IgD-negative memory B cell (primary cell): ENCODE data around the gene PAGE2B. TPM values are rescaled to one million over a fixed set of nuclear protein-coding genes. Genes with fewer than 3 reads are reported as not detected.
"Not testable (repeated sequence)": the region's sequence is repeated elsewhere in the genome, so short reads cannot be mapped to it uniquely, and the experiment has no call there.

Experiments used
- H3K27ac Mint-ChIP-seq, 3 donors: one replicate each; pipeline ENCODE4 v1.8.0; 2020 to 2022; ENCODE audit warnings: mild to moderate bottlenecking in 3 of 3, mixed read lengths in 3 of 3, moderate library complexity in 1 of 3
- H3K27me3 Mint-ChIP-seq: one replicate; pipeline ENCODE4 v1.8.0; 2021; ENCODE audit warnings: mixed read lengths
- H3K36me3 Mint-ChIP-seq: one replicate; pipeline ENCODE4 v1.8.0; 2020; ENCODE audit warnings: mild to moderate bottlenecking, mixed read lengths
- H3K4me1 Mint-ChIP-seq, 3 donors: one replicate each; pipeline ENCODE4 v1.8.0; 2020 to 2022; ENCODE audit warnings: mixed read lengths in 3 of 3, mild to moderate bottlenecking in 1 of 3
- H3K4me3 Mint-ChIP-seq, 4 donors: one replicate each; pipeline ENCODE4 v1.8.0; 2020 to 2022; ENCODE audit warnings: mild to moderate bottlenecking in 4 of 4, mixed read lengths in 4 of 4, moderate library complexity in 3 of 4
- H3K9me3 Mint-ChIP-seq, 3 donors: one replicate each; pipeline ENCODE4 v1.8.0; 2020 to 2021; ENCODE audit warnings: mixed read lengths in 3 of 3, mild to moderate bottlenecking in 1 of 3
- polyA plus RNA-seq: library from polyadenylated mRNA; unstranded; fragments of 300-500 nt; fragmentation: Illumina TruSeq; gene quantifications from one replicate; pipeline ENCODE4 v1.2.3, GENCODE V29; 2021

PAGE2B gene
- polyA plus RNA-seq, 1 donor from 2014 or later, result not detected

DNA sequence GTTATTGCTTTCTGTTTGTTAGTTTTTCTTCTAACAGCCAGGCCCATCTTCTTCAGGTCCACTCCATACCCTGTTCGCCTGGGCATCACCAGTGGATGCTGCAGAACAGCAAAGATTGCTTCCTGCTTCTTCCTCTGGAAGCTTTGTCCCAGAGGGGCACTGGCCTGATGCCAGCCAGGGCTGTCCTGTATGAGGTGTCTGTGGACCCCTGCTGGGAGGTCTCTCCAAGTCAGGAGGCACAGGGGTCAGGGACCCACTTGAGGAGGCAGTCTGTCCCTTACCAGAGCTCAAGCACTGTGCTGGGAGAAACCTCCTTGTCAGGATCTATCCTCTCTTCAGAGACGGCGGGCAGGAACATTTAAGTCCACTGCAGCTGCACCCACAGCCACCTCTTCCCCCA lies 2.5 kb upstream of the PAGE2B start:
- peaks cover 0 to 4% (median 0%) of the 10 kb centered on the region in 3 donors for H3K9me3 Mint-ChIP-seq
- H3K36me3 Mint-ChIP-seq, result peaks cover 4% of the 10 kb centered on the region
- no peak overlapping the region for H3K4me3 Mint-ChIP-seq
- peaks cover 1% of the 10 kb centered on the region for H3K27me3 Mint-ChIP-seq
- H3K4me1 Mint-ChIP-seq, result no peaks in the 10 kb centered on the region
- no peak overlapping the region for H3K27ac Mint-ChIP-seq

DNA sequence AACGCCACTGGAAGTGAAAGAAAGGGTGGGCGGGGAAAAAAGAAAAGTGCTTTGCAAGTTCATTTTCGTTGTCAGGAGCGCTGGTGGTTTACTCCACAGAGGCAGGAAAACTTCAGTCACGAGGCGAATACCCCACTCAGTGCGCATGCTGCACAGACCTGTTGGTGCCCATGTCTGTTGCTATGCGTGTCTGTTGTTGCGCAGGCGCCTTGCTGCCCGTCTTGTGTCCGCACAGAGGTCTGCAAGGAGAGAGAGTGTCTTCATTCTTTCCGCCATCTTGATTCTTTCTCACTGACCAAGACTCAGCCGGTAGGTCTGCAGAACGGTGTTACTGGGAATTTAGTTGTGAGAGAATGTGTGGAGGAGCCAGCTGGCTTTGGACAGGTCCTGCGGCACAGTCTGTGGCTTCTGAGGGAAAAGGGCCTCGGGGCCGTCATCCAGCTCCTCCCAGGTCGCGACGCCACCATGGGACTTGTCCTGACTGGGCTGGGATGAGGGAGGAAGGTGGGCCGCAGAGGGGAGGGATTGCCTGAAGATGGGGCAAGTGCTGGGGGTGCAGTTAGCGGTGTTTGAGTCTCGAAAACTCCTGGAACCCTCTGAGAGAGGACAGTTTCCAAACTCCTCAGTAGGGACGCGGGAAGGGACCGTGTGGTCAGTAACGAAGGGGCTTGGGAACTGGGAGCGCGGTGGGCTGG lies 14.1 kb downstream of the PAGE2B start, which contains the start of gene PAGE2:
Gene PAGE2 (plus strand): TSS at position 224 of the 695 bp plus-strand sequence. CDS start 1,003 bp downstream, outside the sequence.
- peaks cover 0 to 3% (median 0%) of the 10 kb centered on the region in 3 donors for H3K9me3 Mint-ChIP-seq
- no peak within 1 kb of the TSS for H3K27ac Mint-ChIP-seq
- H3K4me3 Mint-ChIP-seq, result peak within 1 kb of the TSS in 2 of 4 donors; percentile 23 to 27
- no peaks in the 10 kb centered on the region for H3K27me3 Mint-ChIP-seq
- no peaks in the 10 kb centered on the region for H3K36me3 Mint-ChIP-seq
- no peaks in the 10 kb centered on the region for H3K4me1 Mint-ChIP-seq

DNA sequence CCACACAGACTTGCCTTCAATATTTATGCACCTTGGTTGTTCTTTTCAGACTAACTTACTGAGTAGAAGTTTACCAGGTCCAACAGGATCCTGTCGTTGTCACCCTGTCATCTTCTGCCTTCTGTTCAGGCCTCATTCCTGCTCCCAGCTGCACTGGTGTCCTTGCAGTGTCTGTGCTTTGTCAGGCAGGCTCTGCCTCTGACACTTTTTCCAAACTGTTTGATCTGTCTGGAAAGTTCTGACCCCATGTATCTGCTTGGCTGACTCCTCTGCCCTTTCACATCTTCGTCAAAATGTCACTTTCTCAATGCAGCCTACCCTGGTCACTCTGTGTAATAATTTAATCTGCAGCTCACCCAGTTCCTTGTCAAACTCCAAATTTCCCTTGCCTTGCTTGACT lies 23.9 kb downstream of the PAGE2B start:
- no peak overlapping the region for H3K27ac Mint-ChIP-seq
- H3K27me3 Mint-ChIP-seq, result no peaks in the 10 kb centered on the region
- no peaks in the 10 kb centered on the region for H3K36me3 Mint-ChIP-seq
- no peaks in the 10 kb centered on the region for H3K4me1 Mint-ChIP-seq
- no peak overlapping the region for H3K4me3 Mint-ChIP-seq
- peaks cover 0 to 2% (median 0%) of the 10 kb centered on the region in 3 donors for H3K9me3 Mint-ChIP-seq

DNA sequence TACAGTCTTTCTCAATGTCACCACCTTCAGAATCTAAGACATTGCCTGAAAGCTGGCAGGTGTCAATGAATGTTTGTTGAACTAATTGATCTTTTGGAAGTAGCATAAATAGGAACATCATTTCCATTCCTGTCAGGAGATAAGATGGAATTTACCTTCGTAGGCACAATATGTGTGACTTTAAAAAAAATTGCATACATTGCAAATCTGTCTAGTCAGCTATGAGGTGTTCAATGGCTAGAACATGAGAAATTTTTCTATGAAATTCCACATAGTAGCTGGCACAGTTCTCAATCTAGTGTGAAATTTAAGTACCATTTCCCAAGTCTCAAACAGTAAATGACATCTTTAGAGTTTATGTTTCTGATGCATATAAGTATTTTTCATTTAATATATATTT lies 24.3 kb downstream of the PAGE2B start:
- Mint-ChIP-seq H3K27me3 (no peaks in the 10 kb centered on the region), H3K9me3 (peaks cover 0 to 2% (median 0%) of the 10 kb centered on the region in 3 donors), H3K4me1 (no peaks in the 10 kb centered on the region), H3K27ac (no peak overlapping the region), H3K36me3 (no peaks in the 10 kb centered on the region), H3K4me3 (no peak overlapping the region)

DNA sequence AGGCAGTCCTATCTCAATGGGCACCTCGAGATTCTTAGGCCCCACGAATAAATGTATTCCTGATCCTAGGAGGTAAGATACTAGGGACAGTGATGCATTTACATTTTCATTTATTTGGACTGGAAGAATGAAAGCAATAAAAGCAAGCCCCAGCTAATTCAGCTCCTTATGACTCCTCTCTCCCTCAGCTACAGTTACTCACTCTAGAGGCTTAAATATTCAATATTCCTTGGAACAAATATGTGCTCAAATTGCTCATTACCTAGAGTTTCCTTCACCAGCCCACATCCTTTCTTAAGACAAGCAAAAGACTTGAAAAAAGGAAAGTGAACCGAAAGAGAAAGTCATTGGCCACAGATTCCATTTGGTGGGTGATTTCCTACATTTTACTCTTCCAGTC lies 27.9 kb downstream of the PAGE2B start:
- Mint-ChIP-seq H3K9me3 (peaks cover 0 to 2% (median 0%) of the 10 kb centered on the region in 3 donors), H3K4me3 (no peak overlapping the region), H3K27ac (no peak overlapping the region), H3K27me3 (no peaks in the 10 kb centered on the region), H3K4me1 (no peaks in the 10 kb centered on the region), H3K36me3 (no peaks in the 10 kb centered on the region)

DNA sequence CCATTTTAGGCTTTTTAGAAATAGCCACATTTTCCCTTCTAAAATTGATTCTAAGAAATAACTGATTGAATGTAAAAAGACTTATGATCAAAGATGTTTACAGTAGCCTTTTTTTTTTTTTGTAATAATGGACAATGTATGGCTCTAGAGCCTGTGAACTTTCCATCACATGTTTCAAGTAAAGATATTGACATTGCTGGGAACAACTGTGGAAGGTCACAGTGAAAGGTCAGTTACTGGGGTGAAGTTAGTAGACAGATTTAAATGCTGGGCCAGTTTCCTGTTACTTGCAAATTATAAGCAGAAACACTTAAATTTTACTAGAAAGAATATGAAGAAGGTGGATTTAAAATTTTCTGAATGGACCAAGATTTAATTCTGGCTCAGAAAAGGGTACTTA lies 32.4 kb downstream of the PAGE2B start:
- Mint-ChIP-seq H3K27me3 (no peaks in the 10 kb centered on the region), H3K4me1 (no peaks in the 10 kb centered on the region), H3K4me3 (no peak overlapping the region), H3K36me3 (no peaks in the 10 kb centered on the region), H3K27ac (no peak overlapping the region), H3K9me3 (no peaks in the 10 kb centered on the region)

DNA sequence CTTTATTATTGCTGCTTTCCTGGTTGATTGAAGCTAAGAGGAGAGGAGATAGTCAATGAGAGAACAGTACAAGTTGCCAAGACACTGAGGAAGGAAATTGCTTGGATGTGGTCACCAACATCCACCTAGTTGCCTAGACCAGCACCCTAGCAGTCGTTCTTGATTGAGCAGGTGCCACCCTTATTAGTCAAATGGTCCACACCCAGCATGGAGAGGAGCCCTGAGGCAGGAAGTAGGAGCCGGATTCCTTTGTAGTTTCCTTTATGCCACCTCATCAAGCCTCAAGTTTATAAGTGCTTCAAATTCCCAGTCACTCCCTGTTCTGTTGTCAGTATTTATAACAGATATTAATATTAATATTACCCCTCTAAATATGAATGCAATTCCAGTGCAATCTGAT lies 33.1 kb downstream of the PAGE2B start:
- no peaks in the 10 kb centered on the region for H3K4me1 Mint-ChIP-seq
- H3K9me3 Mint-ChIP-seq, result no peaks in the 10 kb centered on the region
- H3K4me3 Mint-ChIP-seq, result no peak overlapping the region
- no peaks in the 10 kb centered on the region for H3K27me3 Mint-ChIP-seq
- no peaks in the 10 kb centered on the region for H3K36me3 Mint-ChIP-seq
- H3K27ac Mint-ChIP-seq, result no peak overlapping the region

DNA sequence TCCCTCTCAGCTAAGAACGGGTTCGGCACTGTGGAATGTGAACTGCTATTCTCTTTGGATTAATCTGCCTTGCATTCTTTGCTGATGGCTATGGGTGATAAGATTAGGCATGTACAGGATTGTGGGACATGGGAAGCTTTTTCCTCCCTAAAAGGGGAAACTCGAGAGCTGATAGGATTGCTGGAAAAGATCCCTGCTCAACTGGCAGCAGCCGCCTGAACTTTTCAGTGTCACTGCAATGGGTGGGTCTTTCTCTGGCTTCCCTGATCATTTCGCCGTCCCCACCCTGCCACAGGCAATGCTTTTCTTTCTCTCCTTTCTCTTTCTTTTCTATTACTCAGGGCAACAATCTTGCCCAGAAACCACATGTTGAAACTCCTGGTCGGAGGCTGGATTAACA lies 34.5 kb downstream of the PAGE2B start:
- Mint-ChIP-seq H3K36me3 (no peaks in the 10 kb centered on the region), H3K9me3 (no peaks in the 10 kb centered on the region), H3K4me1 (no peaks in the 10 kb centered on the region), H3K4me3 (no peak overlapping the region), H3K27ac (no peak overlapping the region), H3K27me3 (no peaks in the 10 kb centered on the region)

DNA sequence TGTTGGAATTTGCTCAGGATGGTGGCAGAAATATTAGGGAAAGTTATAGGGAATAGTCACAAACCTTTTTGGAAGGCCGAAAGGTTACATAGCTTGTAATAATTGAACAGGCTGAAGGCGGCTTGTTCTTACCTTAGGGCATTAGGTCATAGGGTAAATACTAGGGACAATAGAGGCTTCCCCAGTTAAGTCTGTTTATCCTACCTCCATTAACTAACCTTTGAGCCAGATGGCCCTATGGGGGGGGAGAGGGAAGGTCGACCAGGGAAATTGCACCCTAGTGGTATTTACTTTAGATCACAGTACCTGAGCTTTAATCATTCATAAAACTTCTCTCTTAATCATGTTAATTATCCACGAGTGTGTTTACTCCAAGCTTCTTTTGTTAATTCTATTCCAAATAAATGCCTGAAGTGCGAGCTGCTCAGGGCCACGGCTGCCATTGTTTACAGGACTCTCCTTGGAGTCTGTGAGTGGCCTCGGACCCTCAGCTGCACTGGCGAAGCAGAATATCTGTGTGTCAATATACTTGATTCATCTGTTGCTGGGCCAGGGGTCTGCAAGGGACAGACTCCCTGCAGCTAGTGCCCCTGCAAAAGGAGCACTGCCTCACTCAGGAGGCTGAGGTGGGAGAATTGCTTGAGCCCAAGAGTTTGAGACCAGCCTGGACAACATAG lies 36.9 kb downstream of the PAGE2B start:
- no peak overlapping the region for H3K4me3 Mint-ChIP-seq
- no peaks in the 10 kb centered on the region for H3K4me1 Mint-ChIP-seq
- H3K36me3 Mint-ChIP-seq, result no peaks in the 10 kb centered on the region
- no peak overlapping the region for H3K27ac Mint-ChIP-seq
- H3K9me3 Mint-ChIP-seq, result no peaks in the 10 kb centered on the region
- peaks cover 1% of the 10 kb centered on the region for H3K27me3 Mint-ChIP-seq

DNA sequence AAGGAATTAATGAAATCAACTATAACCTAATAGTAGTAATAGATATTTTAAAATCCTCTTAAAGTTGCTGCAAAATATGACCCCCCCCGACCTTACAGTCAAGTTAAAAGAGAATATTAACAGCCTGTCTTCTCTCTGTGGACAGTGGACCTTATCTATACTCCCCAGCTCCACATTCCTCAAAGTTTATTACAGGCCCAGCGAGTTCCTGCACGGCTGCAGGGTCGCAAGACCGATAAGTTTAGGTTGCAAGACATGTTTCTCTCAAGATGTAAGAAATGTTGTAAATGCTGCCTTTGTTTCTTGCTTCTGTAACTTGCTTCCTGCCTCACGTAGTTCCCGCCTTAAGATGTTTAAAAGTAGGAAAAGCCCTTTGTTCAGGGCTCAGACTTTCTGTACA lies 41.8 kb downstream of the PAGE2B start:
- not testable (repeated sequence) for H3K9me3 Mint-ChIP-seq, H3K4me3 Mint-ChIP-seq, H3K36me3 Mint-ChIP-seq, H3K4me1 Mint-ChIP-seq, H3K27ac Mint-ChIP-seq, H3K27me3 Mint-ChIP-seq

DNA sequence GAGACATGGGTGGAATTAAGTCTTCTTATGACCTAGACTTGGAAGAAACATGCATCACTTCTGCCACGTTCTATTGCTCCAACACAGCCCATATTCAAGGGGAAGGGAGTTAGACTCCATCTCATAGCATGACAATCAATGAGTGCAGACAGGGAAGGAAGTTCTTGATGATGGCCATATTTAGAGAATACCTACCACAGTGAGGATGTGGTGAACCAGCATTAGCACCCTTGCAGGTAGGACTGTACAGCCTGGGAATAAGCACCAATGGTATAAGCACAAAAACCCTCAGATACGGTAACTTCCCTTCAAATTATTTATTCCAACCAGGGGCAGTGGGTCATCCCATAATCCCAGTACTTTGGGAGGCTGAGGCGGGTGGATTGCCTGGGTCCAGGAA lies 43.7 kb downstream of the PAGE2B start:
- Mint-ChIP-seq H3K27me3 (peaks cover 7% of the 10 kb centered on the region), H3K4me3 (no peak overlapping the region), H3K36me3 (no peaks in the 10 kb centered on the region), H3K4me1 (peaks cover 0 to 1% (median 0%) of the 10 kb centered on the region in 3 donors), H3K27ac (no peak overlapping the region), H3K9me3 (peaks cover 0 to 1% (median 0%) of the 10 kb centered on the region in 3 donors)

DNA sequence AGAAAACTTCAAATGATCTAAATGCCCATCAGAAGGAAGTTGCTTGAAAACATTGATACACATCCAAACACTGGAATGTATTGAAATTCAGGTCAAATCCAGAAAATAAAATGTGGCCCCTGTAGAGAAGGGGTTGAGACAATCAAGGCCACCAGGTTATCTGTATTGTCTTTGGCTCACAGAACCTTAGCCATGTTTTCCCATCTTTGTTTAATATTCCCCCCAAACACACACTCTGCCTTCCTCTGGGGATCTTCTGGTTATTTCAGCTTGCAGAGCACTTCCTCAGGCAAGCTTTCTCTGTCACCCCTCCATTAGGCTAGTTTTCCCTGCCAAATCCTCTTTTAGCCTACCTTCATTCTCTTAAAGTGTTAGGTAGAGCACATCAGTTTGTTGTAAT lies 44.4 kb downstream of the PAGE2B start:
- H3K36me3 Mint-ChIP-seq, result no peaks in the 10 kb centered on the region
- H3K4me1 Mint-ChIP-seq, result peaks cover 0 to 1% (median 0%) of the 10 kb centered on the region in 3 donors
- no peak overlapping the region for H3K4me3 Mint-ChIP-seq
- peaks cover 7% of the 10 kb centered on the region for H3K27me3 Mint-ChIP-seq
- H3K9me3 Mint-ChIP-seq, result peaks cover 0 to 1% (median 0%) of the 10 kb centered on the region in 3 donors
- H3K27ac Mint-ChIP-seq, result no peak overlapping the region

DNA sequence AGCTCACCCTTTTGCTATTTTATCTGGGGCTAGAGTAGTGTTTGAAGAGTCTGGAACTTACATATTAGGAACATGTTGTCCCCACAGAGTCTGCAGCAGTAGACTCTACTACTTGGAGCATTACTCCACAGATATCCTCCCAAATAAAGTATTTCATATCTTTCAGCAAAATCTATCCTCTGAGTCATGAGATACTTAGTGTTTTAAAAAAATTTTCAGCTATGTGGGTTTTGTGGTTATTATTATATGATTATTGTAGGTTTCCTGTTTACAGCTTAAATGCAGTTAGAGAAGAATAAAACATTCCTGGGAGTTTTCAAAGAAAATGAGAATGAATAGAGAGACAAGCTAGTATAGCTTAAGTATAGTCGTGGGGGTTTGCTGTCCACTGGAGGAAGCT lies 44.9 kb downstream of the PAGE2B start:
- H3K4me1 Mint-ChIP-seq, result peaks cover 0 to 1% (median 0%) of the 10 kb centered on the region in 3 donors
- peaks cover 0 to 1% (median 0%) of the 10 kb centered on the region in 3 donors for H3K9me3 Mint-ChIP-seq
- no peak overlapping the region for H3K27ac Mint-ChIP-seq
- H3K27me3 Mint-ChIP-seq, result peaks cover 5% of the 10 kb centered on the region
- H3K4me3 Mint-ChIP-seq, result no peak overlapping the region
- H3K36me3 Mint-ChIP-seq, result no peaks in the 10 kb centered on the region

DNA sequence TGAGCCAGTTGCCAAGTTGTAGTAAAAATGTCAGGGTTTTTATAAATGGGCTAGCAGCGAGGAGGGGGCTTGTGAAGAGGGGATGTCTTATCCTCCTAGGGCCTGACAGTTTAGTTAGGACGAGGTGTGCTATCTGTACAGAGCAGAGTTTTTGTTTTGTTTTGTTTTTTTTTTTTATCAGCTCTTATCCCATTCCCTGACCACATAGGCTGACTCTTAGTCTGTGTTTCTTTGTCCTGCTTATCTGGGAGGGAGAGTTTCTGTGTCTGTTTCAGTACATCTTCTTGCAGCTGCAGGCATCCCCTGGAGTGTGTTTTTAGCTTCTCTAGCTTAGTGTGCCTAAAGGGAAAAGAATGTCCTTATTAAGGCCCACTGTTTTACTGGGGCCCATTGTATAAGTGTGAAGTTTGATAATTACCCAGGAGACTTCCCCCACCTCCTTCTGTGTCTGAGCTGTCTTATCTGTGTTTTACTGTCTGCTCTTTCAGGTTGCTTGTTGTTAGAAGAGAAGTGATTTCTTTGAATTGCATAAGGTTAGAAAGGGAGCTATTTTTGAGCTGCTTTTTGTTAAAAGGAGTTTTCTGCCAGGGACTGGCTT lies 46.0 kb downstream of the PAGE2B start:
- Mint-ChIP-seq H3K4me1 (peaks cover 0 to 1% (median 0%) of the 10 kb centered on the region in 3 donors), H3K4me3 (no peak overlapping the region), H3K27me3 (peaks cover 5% of the 10 kb centered on the region), H3K27ac (no peak overlapping the region), H3K9me3 (peaks cover 0 to 1% (median 0%) of the 10 kb centered on the region in 3 donors), H3K36me3 (no peaks in the 10 kb centered on the region)

DNA sequence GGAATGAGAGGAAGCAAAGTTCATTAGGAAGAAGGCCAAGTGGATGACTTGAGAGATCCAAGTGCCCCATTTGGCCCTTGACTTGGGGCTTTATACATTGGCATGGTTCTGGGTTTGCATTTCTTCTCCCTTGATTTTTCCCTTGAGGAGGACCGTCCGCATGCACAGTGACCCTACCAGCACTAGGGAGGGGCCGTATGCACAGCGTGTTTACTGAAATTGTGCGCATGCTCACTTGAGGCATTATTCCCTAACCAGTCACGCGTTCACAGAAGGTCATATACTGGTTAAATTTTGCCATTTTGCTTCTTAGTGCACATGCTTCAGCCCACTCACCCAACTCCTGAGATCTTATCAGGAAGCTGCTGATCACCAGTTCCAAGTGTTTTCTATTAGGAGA lies 49.1 kb downstream of the PAGE2B start:
- H3K4me1 Mint-ChIP-seq, result no peaks in the 10 kb centered on the region
- no peak overlapping the region for H3K4me3 Mint-ChIP-seq
- peaks cover 5% of the 10 kb centered on the region for H3K27me3 Mint-ChIP-seq
- H3K36me3 Mint-ChIP-seq, result no peaks in the 10 kb centered on the region
- peaks cover 0 to 1% (median 0%) of the 10 kb centered on the region in 3 donors for H3K9me3 Mint-ChIP-seq
- no peak overlapping the region for H3K27ac Mint-ChIP-seq
